ENCODE measurements around the gene SKIC8.

DNA sequence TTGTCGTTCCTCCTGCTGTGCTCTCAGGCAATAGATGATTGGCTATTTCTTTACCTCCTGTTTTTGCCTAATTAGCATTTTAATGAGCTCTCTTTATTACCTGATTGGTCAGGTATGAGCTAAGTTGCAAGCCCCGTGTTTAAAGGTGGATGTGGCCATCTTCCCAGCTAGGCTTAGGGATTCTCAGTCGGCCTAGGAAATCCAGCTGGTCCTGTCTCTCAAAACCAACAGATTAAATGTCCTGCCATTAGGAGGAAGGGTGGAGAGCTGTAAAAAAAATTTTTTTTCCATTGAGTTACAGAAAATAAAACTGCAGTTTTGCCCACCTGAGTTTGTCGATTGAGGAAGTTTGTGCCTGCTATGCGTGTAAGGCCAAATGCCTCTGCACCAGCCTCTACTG lies 59.6 kb downstream of the SKIC8 start:
- TF ChIP-seq PBX2 (CRISPR knock-in tag; IDR thresholded peaks at IDR 0.05) (no peak), ZBTB7A (CRISPR knock-in tag; IDR thresholded peaks at IDR 0.05) (no peak), ZKSCAN8 (CRISPR knock-in tag; IDR thresholded peaks at IDR 0.05; ENCODE audit: borderline replicate concordance) (no peak), HNF4A (CRISPR knock-in tag; IDR thresholded peaks at IDR 0.05) (no peak), SIN3A (IDR thresholded peaks at IDR 0.05; ENCODE audit: borderline replicate concordance, low read depth, low read length) (no peak), ZNF121 (CRISPR knock-in tag; IDR thresholded peaks at IDR 0.05) (no peak), AFF4 (CRISPR knock-in tag; IDR thresholded peaks at IDR 0.05) (no peak)
- TF ChIP-seq, protein P1, sequence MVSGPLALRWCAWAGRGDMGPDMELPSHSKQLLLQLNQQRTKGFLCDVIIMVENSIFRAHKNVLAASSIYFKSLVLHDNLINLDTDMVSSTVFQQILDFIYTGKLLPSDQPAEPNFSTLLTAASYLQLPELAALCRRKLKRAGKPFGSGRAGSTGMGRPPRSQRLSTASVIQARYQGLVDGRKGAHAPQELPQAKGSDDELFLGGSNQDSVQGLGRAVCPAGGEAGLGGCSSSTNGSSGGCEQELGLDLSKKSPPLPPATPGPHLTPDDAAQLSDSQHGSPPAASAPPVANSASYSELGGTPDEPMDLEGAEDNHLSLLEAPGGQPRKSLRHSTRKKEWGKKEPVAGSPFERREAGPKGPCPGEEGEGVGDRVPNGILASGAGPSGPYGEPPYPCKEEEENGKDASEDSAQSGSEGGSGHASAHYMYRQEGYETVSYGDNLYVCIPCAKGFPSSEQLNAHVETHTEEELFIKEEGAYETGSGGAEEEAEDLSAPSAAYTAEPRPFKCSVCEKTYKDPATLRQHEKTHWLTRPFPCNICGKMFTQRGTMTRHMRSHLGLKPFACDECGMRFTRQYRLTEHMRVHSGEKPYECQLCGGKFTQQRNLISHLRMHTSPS (CRISPR knock-in tag; IDR thresholded peaks at IDR 0.05; ENCODE audit: low read depth), result no peak
